SU-DHL-6 (cell line): ENCODE data around the gene WIPF3.

Experiments used
- EZH2phosphoT487 ChIP-seq: fragments of 200-600 bp; sonication (generic), shearing (Covaris generic); conservative IDR thresholded peaks from 2 replicates; pipeline ENCODE4 v1.6.1; 2018; ENCODE audit warnings: mild to moderate bottlenecking, antibody characterized with exemption, low read length, moderate library complexity, mixed read lengths
- TF ChIP-seq, protein P1 (sequence below): fragments of 200-600 bp; sonication (generic); IDR thresholded peaks from one replicate; pipeline ENCODE4 v1.5.1; 2017; ENCODE audit warnings: antibody characterized with exemption, mild to moderate bottlenecking, low read length, moderate library complexity; ENCODE audit not compliant: insufficient read depth, poor library complexity, severe bottlenecking

DNA sequence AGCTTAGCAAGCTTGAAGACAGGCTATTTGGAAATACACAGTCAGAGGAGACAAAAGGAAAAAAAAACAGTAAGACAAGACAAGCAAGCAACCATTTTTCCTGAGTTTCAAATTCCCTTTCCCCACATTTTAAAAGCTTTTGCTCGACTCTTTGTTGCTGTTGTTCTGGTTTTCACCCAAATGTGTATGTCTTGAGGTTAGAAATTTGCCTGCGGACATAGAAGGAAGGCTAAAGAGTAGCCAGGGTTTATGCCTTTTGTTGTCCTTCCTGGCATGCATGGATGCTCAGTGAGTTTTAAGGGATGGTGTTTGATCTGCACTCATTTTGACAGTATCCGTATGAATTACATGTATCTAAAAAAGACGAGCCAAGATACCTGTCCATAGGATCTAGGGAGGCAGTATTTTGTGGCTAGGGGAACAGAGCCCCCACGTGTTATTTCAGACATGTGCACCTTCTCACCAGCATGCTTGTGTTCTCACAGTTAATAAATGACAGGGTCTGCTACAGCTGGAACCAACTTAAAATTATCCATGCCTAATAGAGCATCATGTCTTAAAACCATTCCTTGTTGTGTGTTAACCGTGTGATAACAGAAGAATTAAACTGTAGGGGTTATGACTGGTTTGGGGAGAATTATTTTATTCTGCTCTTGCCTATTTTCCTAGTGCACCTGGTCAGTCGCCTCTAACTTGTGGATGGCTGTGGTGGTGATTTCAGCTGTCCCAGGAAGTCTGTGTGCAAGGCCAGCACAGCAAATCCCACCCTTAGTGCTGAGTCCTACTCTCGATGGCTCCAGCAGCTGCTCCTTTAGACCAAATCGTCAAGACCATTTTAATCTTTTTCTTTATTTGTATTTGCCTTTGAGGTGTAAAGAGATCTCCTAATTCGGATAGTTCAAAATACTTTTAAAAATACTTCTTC lies 9.1 kb downstream of the WIPF3 start:
- TF ChIP-seq EZH2phosphoT487: no peak
- TF ChIP-seq, protein P1, sequence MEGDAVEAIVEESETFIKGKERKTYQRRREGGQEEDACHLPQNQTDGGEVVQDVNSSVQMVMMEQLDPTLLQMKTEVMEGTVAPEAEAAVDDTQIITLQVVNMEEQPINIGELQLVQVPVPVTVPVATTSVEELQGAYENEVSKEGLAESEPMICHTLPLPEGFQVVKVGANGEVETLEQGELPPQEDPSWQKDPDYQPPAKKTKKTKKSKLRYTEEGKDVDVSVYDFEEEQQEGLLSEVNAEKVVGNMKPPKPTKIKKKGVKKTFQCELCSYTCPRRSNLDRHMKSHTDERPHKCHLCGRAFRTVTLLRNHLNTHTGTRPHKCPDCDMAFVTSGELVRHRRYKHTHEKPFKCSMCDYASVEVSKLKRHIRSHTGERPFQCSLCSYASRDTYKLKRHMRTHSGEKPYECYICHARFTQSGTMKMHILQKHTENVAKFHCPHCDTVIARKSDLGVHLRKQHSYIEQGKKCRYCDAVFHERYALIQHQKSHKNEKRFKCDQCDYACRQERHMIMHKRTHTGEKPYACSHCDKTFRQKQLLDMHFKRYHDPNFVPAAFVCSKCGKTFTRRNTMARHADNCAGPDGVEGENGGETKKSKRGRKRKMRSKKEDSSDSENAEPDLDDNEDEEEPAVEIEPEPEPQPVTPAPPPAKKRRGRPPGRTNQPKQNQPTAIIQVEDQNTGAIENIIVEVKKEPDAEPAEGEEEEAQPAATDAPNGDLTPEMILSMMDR: no peak
